Left ventricle myocardium inferior (tissue), 1 donor: ENCODE data around the gene IL17RB. TPM values are rescaled to one million over a fixed set of nuclear protein-coding genes. Genes with fewer than 3 reads are reported as not detected.

ENCODE experiments used
- DNase-seq: peaks from one replicate; pipeline ENCODE4 v3.0.0-alpha.2; 2020
- H3K27ac ChIP-seq: fragments of 200-600 bp; replicated peaks from 2 replicates; pipeline ENCODE4 v1.8.0; 2021
- H3K27me3 ChIP-seq: fragments of 200-600 bp; 2 replicates; pipeline ENCODE4 v1.8.0; 2021; ENCODE audit warnings: low read depth
- H3K36me3 ChIP-seq: fragments of 200-600 bp; 2 replicates; pipeline ENCODE4 v1.8.0; 2021
- H3K4me1 ChIP-seq: fragments of 200-600 bp; 2 replicates; pipeline ENCODE4 v1.8.0; 2021
- H3K4me3 ChIP-seq: fragments of 200-600 bp; 2 replicates; pipeline ENCODE4 v1.8.0; 2021; ENCODE audit warnings: mild to moderate bottlenecking, moderate library complexity
- H3K9me3 ChIP-seq: fragments of 200-600 bp; replicated peaks from 2 replicates; pipeline ENCODE4 v1.8.0; 2021
- intact Hi-C: fragments of 100-400 bp; cut with micrococcal nuclease; formaldehyde crosslinking; loops from one replicate; pipeline ENCODE4 v1.11.0; 2022
- total RNA-seq: library from RNA; stranded (reverse); fragmentation: NEBNext Ultra II Directional; extraction: Animal tissue kit (Norgen Biotek cat#: 25700); gene quantifications from one replicate; pipeline ENCODE4 v1.2.1, GENCODE V29; 2021
- TF ChIP-seq, protein P1 (sequence below): fragments of 200-600 bp; IDR thresholded peaks from 2 replicates; pipeline ENCODE4 v1.8.0; 2021; ENCODE audit warnings: antibody characterized with exemption, mild to moderate bottlenecking, borderline replicate concordance
- donor health status: DM: no; HTN: yes; CAD: no; lungs with severe emphysema.

The IL17RB gene
- total RNA-seq, 1 donor from 2014 or later: 0.47 TPM

DNA sequence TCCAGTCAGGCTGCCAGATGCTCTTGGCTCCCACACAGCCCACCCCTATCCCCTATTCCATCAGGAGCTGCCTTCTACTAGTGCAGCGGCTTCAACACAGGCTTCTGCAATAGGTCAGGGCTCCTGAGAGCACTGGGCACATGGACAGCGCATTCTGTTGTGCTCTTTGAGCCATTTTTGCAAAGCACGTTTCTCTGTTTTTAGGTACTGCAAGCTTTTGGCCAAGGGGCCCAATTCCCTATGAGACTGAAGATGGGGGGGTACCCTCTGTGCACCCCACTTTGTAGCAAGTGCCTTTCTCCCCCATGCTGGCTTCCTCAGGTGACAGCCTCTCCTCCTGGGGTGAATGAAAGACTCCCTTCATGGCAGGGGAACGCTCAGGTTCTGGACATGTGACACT lies 31.3 kb upstream of the IL17RB start:
- H3K36me3 ChIP-seq: peaks cover 18% of the 10 kb centered on the region
- H3K27ac ChIP-seq: no peak overlapping the region

DNA sequence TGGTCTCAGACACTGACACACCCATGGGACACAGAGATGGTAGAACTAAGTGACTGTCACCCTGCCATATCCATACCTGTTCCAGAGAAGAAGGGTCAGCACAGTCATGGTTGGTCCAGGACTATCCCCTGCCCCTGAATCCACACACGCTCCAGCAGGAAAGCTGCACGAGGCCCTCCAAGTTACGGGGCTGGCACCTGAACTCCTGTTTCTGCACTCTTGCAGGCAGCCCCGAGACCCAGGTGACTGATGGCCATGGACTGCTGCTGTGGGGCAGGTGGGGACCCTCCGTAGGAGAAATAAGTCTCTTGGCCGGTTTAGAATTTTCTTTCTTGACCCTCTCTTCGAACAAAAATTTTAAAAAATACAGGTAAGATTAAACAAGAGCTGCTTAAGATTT lies 30.7 kb upstream of the IL17RB start:
- H3K9me3 ChIP-seq: no peaks in the 10 kb centered on the region
- intact Hi-C loops: no loop called here
- H3K27me3 ChIP-seq: peaks cover 4% of the 10 kb centered on the region
- peaks cover 18% of the 10 kb centered on the region for H3K36me3 ChIP-seq
- DNase-seq: no peak
- TF ChIP-seq, protein P1, sequence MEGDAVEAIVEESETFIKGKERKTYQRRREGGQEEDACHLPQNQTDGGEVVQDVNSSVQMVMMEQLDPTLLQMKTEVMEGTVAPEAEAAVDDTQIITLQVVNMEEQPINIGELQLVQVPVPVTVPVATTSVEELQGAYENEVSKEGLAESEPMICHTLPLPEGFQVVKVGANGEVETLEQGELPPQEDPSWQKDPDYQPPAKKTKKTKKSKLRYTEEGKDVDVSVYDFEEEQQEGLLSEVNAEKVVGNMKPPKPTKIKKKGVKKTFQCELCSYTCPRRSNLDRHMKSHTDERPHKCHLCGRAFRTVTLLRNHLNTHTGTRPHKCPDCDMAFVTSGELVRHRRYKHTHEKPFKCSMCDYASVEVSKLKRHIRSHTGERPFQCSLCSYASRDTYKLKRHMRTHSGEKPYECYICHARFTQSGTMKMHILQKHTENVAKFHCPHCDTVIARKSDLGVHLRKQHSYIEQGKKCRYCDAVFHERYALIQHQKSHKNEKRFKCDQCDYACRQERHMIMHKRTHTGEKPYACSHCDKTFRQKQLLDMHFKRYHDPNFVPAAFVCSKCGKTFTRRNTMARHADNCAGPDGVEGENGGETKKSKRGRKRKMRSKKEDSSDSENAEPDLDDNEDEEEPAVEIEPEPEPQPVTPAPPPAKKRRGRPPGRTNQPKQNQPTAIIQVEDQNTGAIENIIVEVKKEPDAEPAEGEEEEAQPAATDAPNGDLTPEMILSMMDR: no peak
- H3K4me1 ChIP-seq: no peaks in the 10 kb centered on the region
- no peak overlapping the region for H3K4me3 ChIP-seq
- H3K27ac ChIP-seq: no peak overlapping the region

More for the DNA sequence above, 31.3 kb upstream of the IL17RB start:
- intact Hi-C loops: no loop called here
- H3K27me3 ChIP-seq: peaks cover 4% of the 10 kb centered on the region
- no peak for DNase-seq
- TF ChIP-seq, protein P1: no peak
- H3K9me3 ChIP-seq: no peaks in the 10 kb centered on the region
- no peaks in the 10 kb centered on the region for H3K4me1 ChIP-seq
- H3K4me3 ChIP-seq: no peak overlapping the region

DNA sequence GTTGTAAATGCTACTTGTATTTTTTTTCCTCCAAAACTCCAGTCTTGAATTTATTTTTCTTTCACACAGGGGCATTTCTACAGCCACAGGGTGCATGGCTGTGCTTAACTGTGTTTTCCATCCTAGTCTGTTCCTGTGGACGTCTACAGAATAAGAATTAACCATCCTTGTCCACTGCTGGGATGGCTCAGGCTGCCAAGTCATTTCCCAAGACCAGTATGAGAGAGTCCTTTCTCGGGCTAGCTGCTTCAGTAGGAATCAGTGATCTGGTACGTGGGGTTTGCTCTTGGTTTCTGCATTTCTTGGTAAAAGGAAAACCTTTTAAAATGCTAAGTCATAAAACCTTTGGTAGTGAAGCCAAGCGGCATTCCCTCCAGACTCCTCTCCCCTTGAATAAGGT lies 29.9 kb upstream of the IL17RB start:
- H3K9me3 ChIP-seq: no peaks in the 10 kb centered on the region
- no peak overlapping the region for H3K27ac ChIP-seq
- intact Hi-C loops: no loop called here
- TF ChIP-seq, protein P1: no peak
- peaks cover 18% of the 10 kb centered on the region for H3K36me3 ChIP-seq
- no peak overlapping the region for H3K4me3 ChIP-seq
- H3K27me3 ChIP-seq: peaks cover 4% of the 10 kb centered on the region
- no peaks in the 10 kb centered on the region for H3K4me1 ChIP-seq
- no peak for DNase-seq

DNA sequence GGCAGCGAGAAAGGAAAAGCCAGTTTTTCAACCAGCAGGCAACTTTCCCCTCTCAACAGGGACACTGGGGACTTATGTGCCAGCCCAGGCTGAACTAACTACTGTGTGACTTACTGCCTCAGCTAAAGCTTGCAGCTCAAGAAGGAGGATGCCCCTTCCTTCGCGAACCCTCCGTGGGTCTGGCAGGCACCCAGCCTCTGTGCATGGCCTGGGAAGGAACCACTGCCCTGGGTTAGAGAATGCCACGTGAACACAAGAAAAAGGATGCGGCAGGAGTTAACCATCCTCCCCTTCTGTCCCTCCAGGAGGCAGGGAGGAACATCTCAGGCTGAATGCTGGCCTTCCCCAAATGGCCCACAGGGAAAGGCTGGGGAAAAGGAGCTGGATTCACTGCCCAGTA lies 29.2 kb upstream of the IL17RB start:
- peaks cover 18% of the 10 kb centered on the region for H3K36me3 ChIP-seq
- no peak overlapping the region for H3K4me3 ChIP-seq
- H3K9me3 ChIP-seq: no peaks in the 10 kb centered on the region
- H3K27ac ChIP-seq: no peak overlapping the region
- intact Hi-C loops: no loop called here
- DNase-seq: no peak
- H3K27me3 ChIP-seq: peaks cover 4% of the 10 kb centered on the region
- TF ChIP-seq, protein P1: no peak
- peaks cover 6% of the 10 kb centered on the region for H3K4me1 ChIP-seq

DNA sequence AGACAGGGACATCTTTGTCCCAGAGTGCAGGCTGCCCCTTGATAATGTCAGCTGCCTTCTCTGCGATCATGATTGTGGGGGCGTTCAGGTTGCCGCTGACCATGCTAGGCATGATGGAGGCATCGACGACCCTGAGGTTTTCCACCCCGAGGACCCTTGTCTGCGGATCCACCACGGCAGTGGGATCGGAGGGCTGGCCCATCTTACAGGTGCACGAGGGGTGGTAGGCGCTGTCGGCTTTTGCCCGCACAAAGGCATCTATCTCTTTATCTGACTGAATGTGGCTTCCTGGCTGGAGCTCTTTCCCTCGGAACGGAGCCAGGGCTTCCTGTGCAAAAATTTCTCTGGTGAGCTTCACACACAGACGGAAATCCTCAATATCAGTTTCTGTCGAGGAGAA lies 28.6 kb upstream of the IL17RB start:
- no peak for DNase-seq
- Histone ChIP-seq H3K36me3 (peaks cover 18% of the 10 kb centered on the region), H3K27me3 (peaks cover 4% of the 10 kb centered on the region), H3K27ac (no peak overlapping the region), H3K4me3 (no peak overlapping the region), H3K9me3 (no peaks in the 10 kb centered on the region), H3K4me1 (peaks cover 6% of the 10 kb centered on the region)
- TF ChIP-seq, protein P1: no peak
- intact Hi-C loops: no loop called here
